Upper lobe of right lung (tissue), 1 donor: ENCODE results near the gene MYO7B. TPM values are rescaled to one million over a fixed set of nuclear protein-coding genes. Genes with fewer than 3 reads are reported as not detected.
A peak's percentile ranks its signal among the peaks of the same experiment; 100 is the strongest.

Experiments used
- ATAC-seq: fragments of 200-7000 bp; cut with Tn5 transposase; one replicate; pipeline ENCODE4 v1.9.1; 2020; ENCODE audit warnings: mild to moderate bottlenecking, moderate library complexity
- DNase-seq: peaks from one replicate; pipeline ENCODE4 v3.0.0-alpha.2; 2020
- H3K27ac ChIP-seq: fragments of 200-600 bp; one replicate; pipeline ENCODE4 v1.8.0; 2022
- H3K27me3 ChIP-seq: fragments of 200-600 bp; one replicate; pipeline ENCODE4 v1.8.0; 2022; ENCODE audit warnings: mild to moderate bottlenecking
- H3K36me3 ChIP-seq: fragments of 200-600 bp; one replicate; pipeline ENCODE4 v1.8.0; 2022
- H3K4me1 ChIP-seq: fragments of 200-600 bp; one replicate; pipeline ENCODE4 v1.8.0; 2022
- H3K4me3 ChIP-seq: fragments of 200-600 bp; one replicate; pipeline ENCODE4 v1.8.0; 2022; ENCODE audit warnings: mild to moderate bottlenecking
- H3K9me3 ChIP-seq: fragments of 200-600 bp; one replicate; pipeline ENCODE4 v1.8.0; 2022
- intact Hi-C: fragments of 100-400 bp; cut with DNase I; formaldehyde crosslinking; loops from one replicate; pipeline ENCODE4 v1.11.0; 2022
- total RNA-seq: library from RNA; stranded (reverse); fragmentation: NEBNext Ultra II Directional; extraction: Animal tissue kit (Norgen Biotek cat#: 25700); gene quantifications from one replicate; pipeline ENCODE4 v1.2.1, GENCODE V29; 2021
- TF ChIP-seq, protein P1 (sequence below): fragments of 200-600 bp; IDR thresholded peaks from one replicate; pipeline ENCODE4 v1.8.0; 2022; ENCODE audit warnings: antibody characterized with exemption
- donor health status: DM: no; HTN: yes; CAD: no; lungs with severe emphysema.

MYO7B gene
- total RNA-seq, 1 donor from 2014 or later, result 2.2 TPM

- intact Hi-C loops, result no loop called here
- H3K27me3 ChIP-seq, result no peaks in the 10 kb centered on the region
- ATAC-seq (no peak), DNase-seq (no peak)
- no peaks in the 10 kb centered on the region for H3K4me1 ChIP-seq
- no peaks in the 10 kb centered on the region for H3K36me3 ChIP-seq
- no peak overlapping the region for H3K27ac ChIP-seq
- TF ChIP-seq, protein P1, sequence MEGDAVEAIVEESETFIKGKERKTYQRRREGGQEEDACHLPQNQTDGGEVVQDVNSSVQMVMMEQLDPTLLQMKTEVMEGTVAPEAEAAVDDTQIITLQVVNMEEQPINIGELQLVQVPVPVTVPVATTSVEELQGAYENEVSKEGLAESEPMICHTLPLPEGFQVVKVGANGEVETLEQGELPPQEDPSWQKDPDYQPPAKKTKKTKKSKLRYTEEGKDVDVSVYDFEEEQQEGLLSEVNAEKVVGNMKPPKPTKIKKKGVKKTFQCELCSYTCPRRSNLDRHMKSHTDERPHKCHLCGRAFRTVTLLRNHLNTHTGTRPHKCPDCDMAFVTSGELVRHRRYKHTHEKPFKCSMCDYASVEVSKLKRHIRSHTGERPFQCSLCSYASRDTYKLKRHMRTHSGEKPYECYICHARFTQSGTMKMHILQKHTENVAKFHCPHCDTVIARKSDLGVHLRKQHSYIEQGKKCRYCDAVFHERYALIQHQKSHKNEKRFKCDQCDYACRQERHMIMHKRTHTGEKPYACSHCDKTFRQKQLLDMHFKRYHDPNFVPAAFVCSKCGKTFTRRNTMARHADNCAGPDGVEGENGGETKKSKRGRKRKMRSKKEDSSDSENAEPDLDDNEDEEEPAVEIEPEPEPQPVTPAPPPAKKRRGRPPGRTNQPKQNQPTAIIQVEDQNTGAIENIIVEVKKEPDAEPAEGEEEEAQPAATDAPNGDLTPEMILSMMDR, result no peak
- H3K4me3 ChIP-seq, result no peak overlapping the region
- no peaks in the 10 kb centered on the region for H3K9me3 ChIP-seq
These were observed 5.0 kb upstream of the MYO7B start for GRCh38 chr2:127530245-127531140.

DNA sequence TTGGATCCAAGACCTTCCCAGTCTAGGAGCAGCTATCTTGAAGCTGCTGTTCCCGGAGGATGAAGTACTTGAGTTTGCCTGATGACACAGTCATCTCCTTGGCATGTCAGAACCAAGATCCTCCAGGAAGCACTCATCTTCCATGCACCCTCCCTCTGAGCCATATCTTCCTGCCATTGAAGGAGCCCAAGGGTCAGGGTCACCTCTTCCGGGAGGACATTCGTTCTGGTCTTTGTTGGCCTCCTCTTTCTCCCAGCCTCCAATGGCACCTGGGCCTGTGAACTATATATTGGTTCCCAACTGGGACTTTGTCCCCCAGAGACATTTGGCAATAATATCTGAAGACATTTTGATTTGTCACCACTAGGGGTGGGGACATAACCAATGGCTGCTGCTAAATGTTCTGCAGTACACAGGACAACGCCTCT is 4.2 kb upstream of the MYO7B start:
- intact Hi-C loops, result no loop called here

GRCh38 chr2:127532296-127532695 is 3.2 kb upstream of the MYO7B start:
- DNase-seq (no peak), ATAC-seq (no peak)
- intact Hi-C loops, result no loop called here
- H3K27ac ChIP-seq, result no peak overlapping the region
- no peaks in the 10 kb centered on the region for H3K36me3 ChIP-seq
- H3K4me3 ChIP-seq, result no peak overlapping the region
- H3K4me1 ChIP-seq, result no peaks in the 10 kb centered on the region
- no peaks in the 10 kb centered on the region for H3K27me3 ChIP-seq
- TF ChIP-seq, protein P1, result no peak
- H3K9me3 ChIP-seq, result no peaks in the 10 kb centered on the region

More for the DNA sequence above, 4.2 kb upstream of the MYO7B start:
- Histone ChIP-seq H3K4me3 (no peak overlapping the region), H3K27me3 (no peaks in the 10 kb centered on the region), H3K4me1 (no peaks in the 10 kb centered on the region), H3K27ac (no peak overlapping the region), H3K9me3 (no peaks in the 10 kb centered on the region), H3K36me3 (no peaks in the 10 kb centered on the region)
- TF ChIP-seq, protein P1, result no peak
- ATAC-seq, result no peak
- no peak for DNase-seq

- H3K27ac ChIP-seq, result no peak overlapping the region
- H3K27me3 ChIP-seq, result no peaks in the 10 kb centered on the region
- no peaks in the 10 kb centered on the region for H3K36me3 ChIP-seq
- ATAC-seq, result peak; percentile 10
- TF ChIP-seq, protein P1, result no peak
- no peak overlapping the region for H3K4me3 ChIP-seq
- no peaks in the 10 kb centered on the region for H3K4me1 ChIP-seq
- intact Hi-C loops, result no loop called here
- DNase-seq, result no peak
- no peaks in the 10 kb centered on the region for H3K9me3 ChIP-seq
These were observed 435 bp downstream of the MYO7B start for GRCh38 chr2:127535918-127536317.

- Histone ChIP-seq H3K36me3 (no peaks in the 10 kb centered on the region), H3K27ac (no peak overlapping the region)
These were observed 1.4 kb downstream of the MYO7B start for GRCh38 chr2:127536707-127537541.

More at GRCh38 chr2:127536707-127537541, 1.4 kb downstream of the MYO7B start:
- intact Hi-C loops, result no loop called here
- no peak for ATAC-seq
- Histone ChIP-seq H3K27me3 (no peaks in the 10 kb centered on the region), H3K4me3 (no peak overlapping the region), H3K4me1 (no peaks in the 10 kb centered on the region), H3K9me3 (no peaks in the 10 kb centered on the region)
- no peak for DNase-seq
- TF ChIP-seq, protein P1, result no peak
